ENCODE measurements around the gene KIF16B. TPM values are rescaled to one million over a fixed set of nuclear protein-coding genes. Genes with fewer than 3 reads are reported as not detected.
"Not testable (repeated sequence)": the region's sequence is repeated elsewhere in the genome, so short reads cannot be mapped to it uniquely, and the experiment has no call there.

KIF16B gene
- total RNA-seq, 1 experiment from 2014 or later, result 4.6 TPM

DNA sequence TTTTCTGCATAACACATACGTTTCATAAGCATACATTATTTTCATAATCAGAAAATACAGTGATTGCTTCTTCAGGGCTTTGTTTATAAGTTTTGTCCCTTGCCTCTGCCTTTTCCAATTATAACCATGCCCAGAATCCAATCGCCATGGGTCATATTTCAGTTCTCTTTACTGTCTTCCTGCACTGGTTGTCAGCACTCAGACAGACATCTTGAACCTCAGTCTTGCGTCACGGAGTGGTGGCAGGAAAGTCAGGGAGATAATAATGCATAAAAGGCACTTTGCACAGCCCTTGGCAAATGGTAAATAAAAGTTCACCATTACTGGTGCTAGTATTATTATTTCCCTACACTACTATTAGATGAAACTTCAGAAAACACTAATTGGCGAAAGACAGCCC lies 7.2 kb downstream of the KIF16B start:
- Histone ChIP-seq H3K4me1 (ENCODE audit: insufficient read depth, low read length, poor library complexity, severe bottlenecking) (no peaks in the 10 kb centered on the region), H3K36me3 (ENCODE audit: insufficient read depth, low read length, poor library complexity, severe bottlenecking) (no peaks in the 10 kb centered on the region), H3K4me3 (ENCODE audit: low read depth, low read length, poor library complexity, severe bottlenecking) (no peak overlapping the region), H3K27me3 (replicated peaks; ENCODE audit: insufficient read depth, low read depth, low read length, poor library complexity) (no peaks in the 10 kb centered on the region), H3K9me3 (ENCODE audit: low read depth, low read length, poor library complexity, severe bottlenecking) (no peaks in the 10 kb centered on the region), H3K27ac (ENCODE audit: low read depth, low read length, poor library complexity, severe bottlenecking) (no peak overlapping the region)
- ChIA-PET CTCF (no interaction called here), POLR2A (ENCODE audit: low non-redundant PET) (no interaction called here)
- TF ChIP-seq, protein P1, sequence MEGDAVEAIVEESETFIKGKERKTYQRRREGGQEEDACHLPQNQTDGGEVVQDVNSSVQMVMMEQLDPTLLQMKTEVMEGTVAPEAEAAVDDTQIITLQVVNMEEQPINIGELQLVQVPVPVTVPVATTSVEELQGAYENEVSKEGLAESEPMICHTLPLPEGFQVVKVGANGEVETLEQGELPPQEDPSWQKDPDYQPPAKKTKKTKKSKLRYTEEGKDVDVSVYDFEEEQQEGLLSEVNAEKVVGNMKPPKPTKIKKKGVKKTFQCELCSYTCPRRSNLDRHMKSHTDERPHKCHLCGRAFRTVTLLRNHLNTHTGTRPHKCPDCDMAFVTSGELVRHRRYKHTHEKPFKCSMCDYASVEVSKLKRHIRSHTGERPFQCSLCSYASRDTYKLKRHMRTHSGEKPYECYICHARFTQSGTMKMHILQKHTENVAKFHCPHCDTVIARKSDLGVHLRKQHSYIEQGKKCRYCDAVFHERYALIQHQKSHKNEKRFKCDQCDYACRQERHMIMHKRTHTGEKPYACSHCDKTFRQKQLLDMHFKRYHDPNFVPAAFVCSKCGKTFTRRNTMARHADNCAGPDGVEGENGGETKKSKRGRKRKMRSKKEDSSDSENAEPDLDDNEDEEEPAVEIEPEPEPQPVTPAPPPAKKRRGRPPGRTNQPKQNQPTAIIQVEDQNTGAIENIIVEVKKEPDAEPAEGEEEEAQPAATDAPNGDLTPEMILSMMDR (conservative IDR thresholded peaks at IDR 0.05; ENCODE audit: low read depth, low read length), result no peak
- TF ChIP-seq EZH2 (IDR thresholded peaks at IDR 0.05; ENCODE audit: borderline replicate concordance, low read depth, low read length, poor library complexity, severe bottlenecking), result no peak
- no peak for DNase-seq (ENCODE audit: low spot score)
- intact Hi-C loops (cut with micrococcal nuclease; ENCODE audit: unreplicated experiment), result no loop called here
- no TSS peak for BruUV-seq (replicated peaks)

DNA sequence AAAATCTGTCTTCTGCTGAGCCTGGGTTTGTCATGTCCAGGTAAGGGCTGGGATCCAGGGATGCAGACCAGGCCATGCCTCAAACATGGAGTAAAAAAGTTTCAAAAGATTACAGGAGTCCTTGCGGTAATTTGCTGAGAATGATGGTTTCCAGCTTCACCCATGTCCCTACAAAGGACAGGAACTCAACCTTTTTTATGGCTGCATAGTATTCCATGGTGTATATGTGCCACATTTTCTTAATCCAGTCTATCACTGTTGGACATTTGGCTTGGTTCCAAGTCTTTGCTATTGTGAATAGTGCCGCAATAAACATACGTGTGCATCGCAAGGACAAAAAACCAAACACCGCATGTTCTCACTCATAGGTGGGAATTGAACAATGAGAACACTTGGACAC lies 9.2 kb downstream of the KIF16B start:
- H3K27me3 ChIP-seq (replicated peaks; ENCODE audit: insufficient read depth, low read depth, low read length, poor library complexity); BruUV-seq (replicated peaks); H3K4me1 ChIP-seq (ENCODE audit: insufficient read depth, low read length, poor library complexity, severe bottlenecking); H3K27ac ChIP-seq (ENCODE audit: low read depth, low read length, poor library complexity, severe bottlenecking); H3K36me3 ChIP-seq (ENCODE audit: insufficient read depth, low read length, poor library complexity, severe bottlenecking); H3K4me3 ChIP-seq (ENCODE audit: low read depth, low read length, poor library complexity, severe bottlenecking); intact Hi-C loops (cut with micrococcal nuclease; ENCODE audit: unreplicated experiment); DNase-seq (ENCODE audit: low spot score); H3K9me3 ChIP-seq (ENCODE audit: low read depth, low read length, poor library complexity, severe bottlenecking); CTCF ChIA-PET; POLR2A ChIA-PET (ENCODE audit: low non-redundant PET): not testable (repeated sequence)

DNA sequence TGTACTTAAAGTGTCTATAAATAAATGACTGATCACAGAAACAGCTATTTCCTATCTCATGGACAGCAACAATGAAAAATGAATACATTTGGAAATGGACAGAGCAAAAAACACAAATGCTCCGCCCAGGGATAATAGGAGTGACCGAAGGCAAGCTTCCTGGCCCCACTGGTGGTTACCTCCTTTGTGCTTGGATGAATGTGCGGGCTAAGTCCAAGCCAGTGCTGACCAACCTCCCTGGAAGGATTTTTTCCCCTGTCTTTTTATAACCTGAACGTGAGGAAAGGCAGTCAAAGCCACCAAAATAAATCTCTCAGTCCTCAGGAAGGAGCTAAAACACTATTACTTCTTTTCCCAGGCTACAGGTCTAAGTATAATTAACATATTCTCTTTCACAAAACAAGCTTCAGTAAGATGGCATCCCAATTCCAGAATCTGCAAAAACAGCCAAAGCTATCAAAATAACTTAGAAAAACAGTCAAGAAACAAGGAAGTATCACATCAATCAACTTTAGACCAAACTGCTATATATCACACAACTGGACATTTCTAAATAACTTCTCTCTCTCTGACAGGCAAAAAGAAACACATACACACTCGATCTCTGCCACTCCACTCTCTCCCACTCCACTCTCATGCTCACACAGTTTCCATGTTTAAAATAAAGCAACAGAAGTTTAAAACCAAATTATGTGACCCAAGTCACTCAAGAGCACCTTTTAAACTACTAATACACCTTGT lies 10.0 kb downstream of the KIF16B start:
- H3K27ac ChIP-seq (ENCODE audit: low read depth, low read length, poor library complexity, severe bottlenecking), result no peak overlapping the region

DNA sequence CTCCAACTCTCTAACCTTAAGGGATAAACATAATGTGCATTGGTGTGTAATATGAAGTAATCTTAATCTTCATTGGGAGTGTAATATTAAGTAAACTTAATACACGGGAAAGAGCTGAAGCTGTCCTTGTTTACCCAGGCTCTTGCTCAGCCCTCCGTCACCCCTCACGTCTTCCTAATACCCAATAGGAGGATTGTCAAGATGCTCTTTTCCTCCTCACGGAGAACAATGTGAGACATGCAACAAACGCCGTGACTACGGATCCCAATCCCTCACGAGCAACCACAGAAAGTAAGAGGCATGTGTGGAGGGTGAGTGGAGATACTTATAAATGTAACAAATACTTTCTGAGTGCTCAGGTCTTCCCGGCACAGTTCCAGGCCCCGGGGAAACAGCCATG lies 11.0 kb downstream of the KIF16B start:
- ChIA-PET CTCF (no interaction called here), POLR2A (ENCODE audit: low non-redundant PET) (no interaction called here)
- no TSS peak for BruUV-seq (replicated peaks)
- TF ChIP-seq, protein P1 (conservative IDR thresholded peaks at IDR 0.05; ENCODE audit: low read depth, low read length), result no peak
- no peak for TF ChIP-seq EZH2 (IDR thresholded peaks at IDR 0.05; ENCODE audit: borderline replicate concordance, low read depth, low read length, poor library complexity, severe bottlenecking)
- Histone ChIP-seq H3K27me3 (replicated peaks; ENCODE audit: insufficient read depth, low read depth, low read length, poor library complexity) (no peaks in the 10 kb centered on the region), H3K36me3 (ENCODE audit: insufficient read depth, low read length, poor library complexity, severe bottlenecking) (no peaks in the 10 kb centered on the region), H3K4me1 (ENCODE audit: insufficient read depth, low read length, poor library complexity, severe bottlenecking) (no peaks in the 10 kb centered on the region), H3K4me3 (ENCODE audit: low read depth, low read length, poor library complexity, severe bottlenecking) (no peak overlapping the region), H3K9me3 (ENCODE audit: low read depth, low read length, poor library complexity, severe bottlenecking) (no peaks in the 10 kb centered on the region), H3K27ac (ENCODE audit: low read depth, low read length, poor library complexity, severe bottlenecking) (no peak overlapping the region)
- no peak for DNase-seq (ENCODE audit: low spot score)
- intact Hi-C loops (cut with micrococcal nuclease; ENCODE audit: unreplicated experiment), result no loop called here

More for the DNA sequence above, 10.0 kb downstream of the KIF16B start:
- CTCF ChIA-PET, result no interaction called here
- no peak overlapping the region for H3K4me3 ChIP-seq (ENCODE audit: low read depth, low read length, poor library complexity, severe bottlenecking)
- H3K36me3 ChIP-seq (ENCODE audit: insufficient read depth, low read length, poor library complexity, severe bottlenecking), result no peaks in the 10 kb centered on the region
- no peaks in the 10 kb centered on the region for H3K9me3 ChIP-seq (ENCODE audit: low read depth, low read length, poor library complexity, severe bottlenecking)
- no peaks in the 10 kb centered on the region for H3K27me3 ChIP-seq (replicated peaks; ENCODE audit: insufficient read depth, low read depth, low read length, poor library complexity)
- no TSS peak for BruUV-seq (replicated peaks)
- POLR2A ChIA-PET (ENCODE audit: low non-redundant PET), result no interaction called here
- no peaks in the 10 kb centered on the region for H3K4me1 ChIP-seq (ENCODE audit: insufficient read depth, low read length, poor library complexity, severe bottlenecking)
- intact Hi-C loops (cut with micrococcal nuclease; ENCODE audit: unreplicated experiment), result no loop called here
- TF ChIP-seq EZH2 (IDR thresholded peaks at IDR 0.05; ENCODE audit: borderline replicate concordance, low read depth, low read length, poor library complexity, severe bottlenecking), result no peak
- DNase-seq (ENCODE audit: low spot score), result no peak
